Small intestine (tissue), 7 donors: ENCODE measurements around the gene LYRM9. TPM values are rescaled to one million over a fixed set of nuclear protein-coding genes. Genes with fewer than 3 reads are reported as not detected.

Experiments
- DNase-seq, 2 donors: peaks; one replicate each; pipeline versions ENCODE4 v3.0.0 to v3.0.0-alpha.2; 2013
- FAIRE-seq: peaks from 2 replicates; lab custom pipeline; 2012; peaks lifted over from hg19 to GRCh38; lab: Jason Lieb, UNC
- H3K27ac ChIP-seq, 3 donors: one replicate each; pipeline ENCODE4 v1.5.1; 2013; ENCODE audit warnings: low read length in 2 of 3, mild to moderate bottlenecking in 2 of 3, control low read depth in 1 of 3, inconsistent platforms in 1 of 3, low read depth in 1 of 3, moderate library complexity in 1 of 3
- H3K27me3 ChIP-seq, 3 donors: one replicate each; pipeline ENCODE4 v1.6.1; 2013; ENCODE audit warnings: low read length in 3 of 3, inconsistent platforms in 1 of 3; ENCODE audit not compliant: control insufficient read depth in 3 of 3, insufficient read depth in 3 of 3
- H3K36me3 ChIP-seq, 3 donors: one replicate each; pipeline ENCODE4 v1.6.1; 2013; ENCODE audit warnings: low read length in 3 of 3, inconsistent platforms in 1 of 3, low read depth in 1 of 3, mild to moderate bottlenecking in 1 of 3, moderate library complexity in 1 of 3; ENCODE audit not compliant: control insufficient read depth in 3 of 3, insufficient read depth in 2 of 3
- H3K4me1 ChIP-seq, 3 donors: one replicate each; pipeline ENCODE4 v1.6.1; 2013; ENCODE audit warnings: low read length in 2 of 3, inconsistent platforms in 1 of 3, low read depth in 1 of 3, mild to moderate bottlenecking in 1 of 3, moderate library complexity in 1 of 3; ENCODE audit not compliant: control insufficient read depth in 3 of 3, insufficient read depth in 2 of 3
- H3K4me3 ChIP-seq, 3 donors: one replicate each; pipeline ENCODE4 v1.5.1; 2013; ENCODE audit warnings: low read length in 3 of 3, control low read depth in 1 of 3, inconsistent platforms in 1 of 3, low read depth in 1 of 3, mild to moderate bottlenecking in 1 of 3, moderate library complexity in 1 of 3
- H3K9me3 ChIP-seq, 2 donors: one replicate each; pipeline ENCODE4 v1.6.1; 2013; ENCODE audit warnings: low read depth in 1 of 2, low read length in 1 of 2; ENCODE audit not compliant: control insufficient read depth in 2 of 2, insufficient read depth in 1 of 2
- whole genome bisulfite sequencing, 3 donors: extraction: QIAGEN DNeasy Blood & Tissue Kit; methylation state at CpG; one replicate each; pipeline ENCODE4 v1.1.7; 2013; 5-methylcytosine and 5-hydroxymethylcytosine counted together
- polyA plus RNA-seq, 4 donors: library from polyadenylated mRNA; stranded (reverse) in 3 of 4; unstranded in 1 of 4; fragments of 200-250 nt in 3 of 4; fragments of 120-200 nt in 1 of 4; gene quantifications; one replicate each; pipeline versions ENCODE4 v1.2.1 to v1.2.3, GENCODE V29; 2013
- donor health status: healthy with polysubstance abuse.
- donor health status: control.
- donor health status: control.
- donor health status: Bipolar disorder and iron deficiency.
- donor health status: healthy.

The LYRM9 gene
- polyA plus RNA-seq, 4 donors: 4.0 to 16.5 (median 9.4) TPM

DNA sequence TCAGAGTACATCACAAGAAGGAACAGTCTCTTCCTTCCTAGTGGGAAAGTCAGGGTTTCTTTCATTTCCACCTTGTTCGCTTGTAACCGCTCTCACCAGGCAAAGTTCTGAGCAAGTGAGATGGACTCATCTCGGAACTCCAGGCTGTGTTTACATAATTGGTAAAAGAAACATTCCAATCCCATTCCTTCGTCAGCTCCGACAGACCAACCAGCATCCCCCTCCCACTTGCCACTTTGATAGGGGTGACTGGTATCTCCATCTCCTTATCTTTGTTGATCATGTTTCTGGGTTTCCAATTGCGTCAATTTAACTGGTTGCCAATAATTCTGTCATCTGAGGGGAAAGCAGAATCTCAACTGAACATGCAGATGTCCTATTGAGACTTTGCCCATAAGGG is 36.8 kb upstream of the LYRM9 start:
- H3K27me3 ChIP-seq: no peaks in the 10 kb centered on the region
- DNase-seq (no peak), FAIRE-seq (no peak)
- no peak overlapping the region for H3K27ac ChIP-seq
- peaks cover 0 to 12% of the 10 kb centered on the region in 2 donors for H3K9me3 ChIP-seq
- no peaks in the 10 kb centered on the region for H3K4me1 ChIP-seq
- WGBS, 3 donors: 63 to 87% (median 81%) methylated on average over 6 of the region's 6 CpGs
- H3K36me3 ChIP-seq: no peaks in the 10 kb centered on the region
- no peak overlapping the region for H3K4me3 ChIP-seq

DNA sequence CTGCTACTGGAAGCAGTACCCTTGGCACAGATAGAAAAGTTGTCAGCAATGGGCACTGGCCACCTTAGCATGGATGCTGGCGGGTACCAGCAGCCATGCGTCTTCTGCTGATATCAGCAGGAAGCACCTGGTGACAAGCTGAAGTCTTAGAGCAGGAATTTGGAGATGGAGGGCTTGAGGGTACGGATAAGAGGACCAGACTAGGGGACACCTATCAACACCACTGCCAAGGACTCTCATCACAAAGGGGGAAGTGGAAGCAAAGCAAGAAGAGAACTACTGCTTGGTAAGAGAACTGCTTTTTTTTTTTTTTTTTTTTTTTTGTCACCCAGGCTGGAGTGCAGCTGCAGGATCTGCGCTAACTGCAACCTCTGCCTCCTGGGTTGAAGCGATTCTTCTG is 35.4 kb upstream of the LYRM9 start:
- Histone ChIP-seq H3K27me3 (no peaks in the 10 kb centered on the region), H3K36me3 (no peaks in the 10 kb centered on the region), H3K9me3 (peaks cover 0 to 7% of the 10 kb centered on the region in 2 donors), H3K27ac (no peak overlapping the region), H3K4me1 (no peaks in the 10 kb centered on the region), H3K4me3 (no peak overlapping the region)
- WGBS, 3 donors: 85 to 94% (median 92%) methylated on average over 5 of the region's 5 CpGs
- DNase-seq (no peak), FAIRE-seq (no peak)

DNA sequence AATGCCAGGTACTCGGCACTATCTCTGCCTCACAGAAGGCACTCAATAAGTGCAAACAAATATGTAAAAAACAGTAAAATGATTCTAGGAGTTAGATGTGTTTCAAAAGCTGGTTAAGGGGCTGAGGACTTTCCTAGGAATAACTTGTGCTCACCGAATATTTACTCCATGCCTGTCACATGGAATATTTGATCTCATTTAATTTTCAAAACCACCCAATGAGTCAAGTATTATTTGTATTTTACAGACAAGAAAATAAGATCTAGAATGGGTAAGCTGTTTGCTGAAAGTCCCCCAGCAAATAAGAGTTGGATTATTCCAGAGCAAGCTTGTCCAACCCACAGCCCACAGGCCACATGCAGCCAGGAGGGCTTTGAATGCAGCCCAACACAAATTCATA is 34.6 kb upstream of the LYRM9 start:
- Histone ChIP-seq H3K36me3 (no peaks in the 10 kb centered on the region), H3K27me3 (no peaks in the 10 kb centered on the region), H3K4me1 (no peaks in the 10 kb centered on the region), H3K27ac (no peak overlapping the region), H3K4me3 (no peak overlapping the region), H3K9me3 (peaks cover 0 to 3% of the 10 kb centered on the region in 2 donors)
- FAIRE-seq: no peak
- DNase-seq: no peak
- WGBS, 3 donors: 80 to 87% (median 84%) methylated on average over 2 of the region's 2 CpGs

DNA sequence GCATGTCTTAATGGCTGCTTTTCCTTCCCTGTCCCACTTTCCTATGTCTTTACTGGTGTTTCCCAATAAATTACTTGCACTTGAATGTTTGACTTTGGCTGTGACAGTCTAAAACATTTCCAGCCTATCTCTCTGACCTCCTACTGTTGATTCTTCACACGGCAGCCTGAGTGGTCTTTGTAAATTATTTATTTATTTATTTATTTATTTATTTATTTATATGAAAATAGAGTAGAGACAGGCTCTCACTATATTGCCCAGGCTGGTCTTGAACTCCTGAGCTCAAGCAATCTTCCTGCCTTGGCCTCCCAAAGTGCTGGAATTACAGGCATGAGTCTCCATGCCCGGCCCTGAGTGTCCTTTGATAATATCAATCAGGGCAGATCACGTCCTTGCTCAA is 28.4 kb upstream of the LYRM9 start:
- Histone ChIP-seq H3K4me3 (no peak overlapping the region), H3K27ac (no peak overlapping the region), H3K27me3 (no peaks in the 10 kb centered on the region), H3K9me3 (peaks cover 0 to 3% of the 10 kb centered on the region in 2 donors), H3K36me3 (no peaks in the 10 kb centered on the region), H3K4me1 (no peaks in the 10 kb centered on the region)
- no peak for DNase-seq
- FAIRE-seq: no peak
- WGBS, 3 donors: 74 to 89% (median 88%) methylated on average over 3 of the region's 3 CpGs

DNA sequence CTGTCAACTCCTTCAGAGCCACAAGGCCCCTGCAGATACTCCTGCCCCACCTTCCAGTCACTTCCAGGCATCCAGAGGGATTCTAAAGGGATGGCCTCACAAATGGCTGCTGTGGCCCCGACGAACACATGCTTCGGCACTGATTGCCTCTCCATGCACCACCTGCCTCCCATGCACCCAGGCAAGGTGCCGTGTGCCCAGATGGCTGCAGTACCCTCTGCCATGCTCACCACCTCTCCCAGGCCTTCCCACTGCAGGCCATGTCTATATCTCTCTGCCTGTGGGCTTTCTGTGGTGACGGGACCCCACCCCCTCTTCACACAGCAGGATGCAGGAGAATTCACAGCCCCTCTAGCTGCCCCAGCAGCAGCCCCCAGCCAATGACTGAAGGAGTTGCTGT is 27.9 kb upstream of the LYRM9 start:
- no peaks in the 10 kb centered on the region for H3K27me3 ChIP-seq
- no peaks in the 10 kb centered on the region for H3K4me1 ChIP-seq
- no peak overlapping the region for H3K4me3 ChIP-seq
- H3K9me3 ChIP-seq: peaks cover 0 to 3% of the 10 kb centered on the region in 2 donors
- DNase-seq (no peak), FAIRE-seq (no peak)
- H3K36me3 ChIP-seq: no peaks in the 10 kb centered on the region
- H3K27ac ChIP-seq: no peak overlapping the region
- WGBS, 3 donors: 89 to 95% (median 93%) methylated on average over 5 of the region's 5 CpGs

DNA sequence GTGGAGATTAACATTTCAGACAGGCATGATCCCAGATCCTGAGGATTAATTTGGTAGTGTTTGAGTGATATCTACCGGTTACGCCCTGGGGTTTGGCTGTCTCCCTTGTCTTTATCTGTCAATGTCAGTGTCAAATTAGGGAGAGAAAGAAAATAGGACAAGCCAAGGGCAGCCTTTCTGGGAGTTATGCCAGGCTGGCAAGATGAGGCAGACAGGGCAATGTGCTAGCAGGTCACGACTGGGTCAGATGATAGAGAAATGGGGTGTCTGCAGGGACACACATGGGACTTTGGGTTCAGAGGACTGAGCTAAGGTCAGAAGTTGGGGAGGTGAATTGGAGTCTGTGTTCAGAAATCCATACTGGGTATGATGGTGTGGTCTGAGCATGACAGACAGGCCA is 27.4 kb upstream of the LYRM9 start:
- H3K27me3 ChIP-seq: no peaks in the 10 kb centered on the region
- WGBS, 3 donors: 32 to 71% (median 58%) methylated on average over 3 of the region's 3 CpGs
- no peak overlapping the region for H3K4me3 ChIP-seq
- no peaks in the 10 kb centered on the region for H3K36me3 ChIP-seq
- DNase-seq: no peak
- no peaks in the 10 kb centered on the region for H3K4me1 ChIP-seq
- FAIRE-seq: no peak
- H3K9me3 ChIP-seq: peaks cover 0 to 3% of the 10 kb centered on the region in 2 donors
- no peak overlapping the region for H3K27ac ChIP-seq

DNA sequence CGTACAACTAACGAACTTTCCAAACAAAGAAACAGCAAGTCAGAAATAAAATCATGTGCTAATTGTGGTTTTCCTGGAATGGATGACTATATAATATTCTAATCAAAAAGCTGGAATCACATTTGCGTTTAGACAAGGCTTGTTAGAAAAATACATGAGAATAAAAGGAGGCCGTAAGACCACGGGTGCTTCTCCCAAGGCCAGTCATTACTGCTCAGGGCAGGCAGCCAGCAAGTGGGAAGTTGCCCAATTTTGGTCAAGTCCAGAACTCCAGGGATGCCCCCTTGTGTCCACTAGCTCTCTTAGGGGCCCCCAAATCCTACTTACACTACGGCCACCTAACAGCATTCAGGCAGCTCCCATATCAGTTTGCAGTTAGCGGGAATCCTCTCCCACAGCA is 25.9 kb upstream of the LYRM9 start:
- no peaks in the 10 kb centered on the region for H3K9me3 ChIP-seq
- H3K27ac ChIP-seq: no peak overlapping the region
- H3K27me3 ChIP-seq: no peaks in the 10 kb centered on the region
- no peaks in the 10 kb centered on the region for H3K36me3 ChIP-seq
- no peaks in the 10 kb centered on the region for H3K4me1 ChIP-seq
- H3K4me3 ChIP-seq: no peak overlapping the region
- no peak for DNase-seq
- WGBS, 3 donors: 74 to 85% (median 76%) methylated on average over 7 of the region's 7 CpGs
- FAIRE-seq: no peak

DNA sequence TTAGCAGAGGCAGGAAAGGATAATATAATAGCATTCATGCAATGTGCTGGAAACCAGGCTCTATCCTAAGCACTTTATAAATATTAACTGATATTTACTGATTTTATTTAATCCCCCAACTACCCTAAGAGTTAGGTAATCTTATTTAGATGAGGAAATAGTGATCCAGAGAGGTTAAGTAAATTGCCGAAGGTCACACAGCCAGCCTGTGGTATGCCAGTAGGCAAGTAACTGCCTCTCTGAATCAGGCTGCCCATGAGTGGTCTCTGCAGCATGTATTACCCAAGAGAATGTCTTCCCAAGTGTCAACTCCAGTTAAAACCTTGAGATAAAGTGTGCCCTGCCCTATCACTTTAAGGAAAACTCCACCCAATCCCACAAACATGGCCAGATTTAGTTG is 25.3 kb upstream of the LYRM9 start:
- no peak for FAIRE-seq
- Histone ChIP-seq H3K4me3 (no peak overlapping the region), H3K9me3 (no peaks in the 10 kb centered on the region), H3K27me3 (no peaks in the 10 kb centered on the region), H3K27ac (no peak overlapping the region), H3K36me3 (no peaks in the 10 kb centered on the region), H3K4me1 (no peaks in the 10 kb centered on the region)
- DNase-seq: no peak
- WGBS, 3 donors: 100% methylated on average over 1 of the region's 1 CpG

DNA sequence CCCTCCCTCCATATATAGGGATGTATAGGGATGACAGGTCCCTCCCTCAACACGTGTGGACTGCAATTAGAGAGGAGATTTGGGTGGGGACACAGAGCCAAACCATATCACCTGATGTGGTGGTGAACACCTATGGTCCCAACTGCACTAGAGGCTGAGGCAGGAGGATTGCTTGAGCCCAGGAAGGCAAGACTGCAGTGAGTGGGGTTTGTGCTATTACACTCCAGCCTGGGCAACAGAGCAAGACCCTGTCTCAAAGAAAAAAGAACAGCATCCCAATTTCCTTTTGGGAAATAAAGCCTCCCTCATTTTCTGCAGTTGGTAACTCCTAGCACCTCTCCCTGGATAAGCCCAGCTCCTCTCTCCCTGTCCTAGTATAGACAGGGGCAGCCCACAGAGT is 23.8 kb upstream of the LYRM9 start:
- WGBS, 3 donors: 53 to 68% (median 57%) methylated on average over 1 of the region's 1 CpG
- H3K4me1 ChIP-seq: no peaks in the 10 kb centered on the region
- no peaks in the 10 kb centered on the region for H3K9me3 ChIP-seq
- no peak for DNase-seq
- H3K4me3 ChIP-seq: no peak overlapping the region
- no peaks in the 10 kb centered on the region for H3K36me3 ChIP-seq
- no peak overlapping the region for H3K27ac ChIP-seq
- no peaks in the 10 kb centered on the region for H3K27me3 ChIP-seq
- FAIRE-seq: no peak
